GM12892 (cell line): ENCODE measurements around the gene PSG4.
"Not testable (repeated sequence)": the region's sequence is repeated elsewhere in the genome, so short reads cannot be mapped to it uniquely, and the experiment has no call there.

Experiments used
- DNase-seq: peaks from one replicate; pipeline ENCODE4 v3.0.0; 2011; ENCODE audit not compliant: insufficient read length
- FAIRE-seq: peaks from 2 replicates; lab custom pipeline; 2011; peaks lifted over from hg19 to GRCh38; lab: Jason Lieb, UNC
- POLR2A ChIP-seq: IDR thresholded peaks from 2 replicates; pipeline ENCODE4 v1.6.1; 2011; ENCODE audit warnings: low read depth, low read length, control low read depth
- POLR2AphosphoS5 ChIP-seq: IDR thresholded peaks from 2 replicates; pipeline ENCODE4 v1.6.1; 2011; ENCODE audit warnings: low read depth, low read length, control low read depth
- TAF1 ChIP-seq: IDR thresholded peaks from 2 replicates; pipeline ENCODE4 v1.6.1; 2011; ENCODE audit warnings: low read depth, mild to moderate bottlenecking, control low read depth, low read length, borderline replicate concordance

The PSG4 gene

GRCh38 chr19:43207991-43208390 lies 2.6 kb upstream of the PSG4 start:
- FAIRE-seq (no peak), DNase-seq (no peak)
- no peak for TF ChIP-seq TAF1
- no peak for TF ChIP-seq POLR2AphosphoS5
- TF ChIP-seq POLR2A: no peak

GRCh38 chr19:43207174-43207573 lies 1.7 kb upstream of the PSG4 start:
- not testable (repeated sequence) for DNase-seq, FAIRE-seq

GRCh38 chr19:43203611-43204010 lies 1.8 kb downstream of the PSG4 start:
- not testable (repeated sequence) for DNase-seq, FAIRE-seq

- not testable (repeated sequence) for FAIRE-seq
Measured at GRCh38 chr19:43201891-43202290, 3.5 kb downstream of the PSG4 start.

GRCh38 chr19:43201337-43201801 lies 4.1 kb downstream of the PSG4 start:
- not testable (repeated sequence) for DNase-seq, FAIRE-seq

More at GRCh38 chr19:43201891-43202290, 3.5 kb downstream of the PSG4 start:
- DNase-seq: not testable (repeated sequence)

- not testable (repeated sequence) for FAIRE-seq, DNase-seq
Measured at GRCh38 chr19:43198686-43199419, 6.6 kb downstream of the PSG4 start.

- not testable (repeated sequence) for FAIRE-seq, DNase-seq
Measured at GRCh38 chr19:43197666-43198397, 7.6 kb downstream of the PSG4 start.

GRCh38 chr19:43194397-43194796 lies 11.0 kb downstream of the PSG4 start:
- not testable (repeated sequence) for DNase-seq, FAIRE-seq

- DNase-seq, FAIRE-seq: not testable (repeated sequence)
Measured at GRCh38 chr19:43192381-43193155, 12.9 kb downstream of the PSG4 start.

- peak; percentile 2 for DNase-seq
- FAIRE-seq: not testable (repeated sequence)
Measured at GRCh38 chr19:43188092-43188491, 17.3 kb downstream of the PSG4 start.

- DNase-seq, FAIRE-seq: not testable (repeated sequence)
Measured at GRCh38 chr19:43186311-43186935, 19.0 kb downstream of the PSG4 start, which contains the start of gene PSG5. PSG5 (minus strand) TSS chr19:43186536; CDS start chr19:43186405, 131 bp downstream.

GRCh38 chr19:43181869-43182771 lies 23.3 kb downstream of the PSG4 start:
- not testable (repeated sequence) for DNase-seq, FAIRE-seq

- not testable (repeated sequence) for DNase-seq, FAIRE-seq
Measured at GRCh38 chr19:43179569-43180147, 25.8 kb downstream of the PSG4 start.

- not testable (repeated sequence) for DNase-seq, FAIRE-seq
Measured at GRCh38 chr19:43178577-43178976, 26.9 kb downstream of the PSG4 start.

- not testable (repeated sequence) for FAIRE-seq, DNase-seq
Measured at GRCh38 chr19:43165906-43166305, 39.5 kb downstream of the PSG4 start.

- not testable (repeated sequence) for FAIRE-seq, DNase-seq
Measured at GRCh38 chr19:43163135-43163534, 42.3 kb downstream of the PSG4 start.

- FAIRE-seq, DNase-seq: not testable (repeated sequence)
Measured at GRCh38 chr19:43162261-43162660, 43.2 kb downstream of the PSG4 start.
